HG02798 (cell line): Measurements from ENCODE around the gene SLC16A12.
A peak's percentile ranks its signal among the peaks of the same experiment; 100 is the strongest.
"Not testable (repeated sequence)": the region's sequence is repeated elsewhere in the genome, so short reads cannot be mapped to it uniquely, and the experiment has no call there.

ENCODE experiments used
- ATAC-seq: cut with Tn5 transposase; IDR thresholded peaks from one replicate; pipeline ENCODE4 v1.9.1; 2021; ENCODE audit warnings: mild to moderate bottlenecking; ENCODE audit not compliant: unreplicated experiment, poor library complexity

The SLC16A12 gene

DNA sequence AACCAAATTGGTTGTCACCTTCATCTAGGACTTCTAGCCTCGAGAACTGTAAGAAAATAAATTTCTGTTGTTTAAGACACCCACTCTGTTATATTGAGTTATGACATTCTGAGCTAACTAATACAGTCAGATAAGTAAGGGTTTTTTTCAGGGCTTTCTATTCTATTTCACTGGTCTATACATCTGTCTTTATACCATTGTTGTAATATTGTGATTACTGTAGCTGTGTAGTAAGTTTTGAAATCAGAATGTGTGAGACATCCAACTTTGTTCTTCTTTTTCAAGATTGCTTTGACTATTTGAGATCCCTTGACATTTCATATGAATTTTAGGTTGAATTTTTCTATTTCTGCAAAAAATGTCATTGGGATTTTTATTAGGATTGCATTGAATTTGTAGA is 135.4 kb downstream of the SLC16A12 start:
- ATAC-seq = no peak

GRCh38 chr10:89398003-89398749 is 137.2 kb downstream of the SLC16A12 start:
- no peak for ATAC-seq

GRCh38 chr10:89395141-89395540 is 140.3 kb downstream of the SLC16A12 start:
- no peak for ATAC-seq

DNA sequence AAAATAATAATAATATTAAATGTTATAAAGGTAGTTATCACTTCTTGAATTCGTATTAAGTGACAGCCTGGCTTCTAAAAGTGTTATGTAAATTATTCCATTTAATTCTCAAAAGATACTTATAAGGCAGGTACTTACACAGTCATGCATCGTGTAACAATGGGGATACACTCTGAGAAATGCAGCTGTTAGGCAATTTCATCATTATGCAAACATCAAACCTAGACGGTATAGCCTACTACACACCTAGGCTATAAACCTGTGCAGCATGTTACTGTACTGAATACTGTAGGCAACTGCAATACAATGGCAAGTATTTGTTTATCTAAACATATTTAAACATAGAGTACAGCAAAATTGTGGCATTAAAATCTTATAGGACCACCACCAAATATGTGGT is 141.5 kb downstream of the SLC16A12 start:
- ATAC-seq = no peak

GRCh38 chr10:89392974-89393373 is 142.4 kb downstream of the SLC16A12 start:
- peak; percentile 32 for ATAC-seq

- peak; percentile 86 for ATAC-seq
Observed at GRCh38 chr10:89391907-89392756, 143.3 kb downstream of the SLC16A12 start, which contains the start of gene IFIT1. IFIT1 (plus strand) TSS chr10:89392623; CDS start chr10:89392713, 90 bp downstream.

DNA sequence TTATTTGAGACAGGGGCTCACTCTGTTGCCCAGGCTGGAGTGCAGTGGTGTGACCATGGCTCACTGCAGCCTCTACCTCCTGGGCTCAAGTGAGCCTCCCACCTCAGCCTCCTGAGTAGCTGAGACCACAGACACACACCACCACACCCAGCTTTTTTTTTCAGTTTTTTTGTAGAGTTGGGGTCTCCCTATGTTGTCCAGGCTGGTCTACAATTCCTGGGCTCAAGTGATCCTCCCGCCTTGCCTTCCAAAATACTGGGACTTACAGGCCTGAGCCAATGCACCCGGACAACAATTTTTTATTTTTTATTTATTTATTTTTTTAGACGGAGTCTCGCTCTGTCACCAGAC is 144.2 kb downstream of the SLC16A12 start:
- ATAC-seq = not testable (repeated sequence)

- ATAC-seq = no peak
Observed at GRCh38 chr10:89390476-89391225, 144.7 kb downstream of the SLC16A12 start.

DNA sequence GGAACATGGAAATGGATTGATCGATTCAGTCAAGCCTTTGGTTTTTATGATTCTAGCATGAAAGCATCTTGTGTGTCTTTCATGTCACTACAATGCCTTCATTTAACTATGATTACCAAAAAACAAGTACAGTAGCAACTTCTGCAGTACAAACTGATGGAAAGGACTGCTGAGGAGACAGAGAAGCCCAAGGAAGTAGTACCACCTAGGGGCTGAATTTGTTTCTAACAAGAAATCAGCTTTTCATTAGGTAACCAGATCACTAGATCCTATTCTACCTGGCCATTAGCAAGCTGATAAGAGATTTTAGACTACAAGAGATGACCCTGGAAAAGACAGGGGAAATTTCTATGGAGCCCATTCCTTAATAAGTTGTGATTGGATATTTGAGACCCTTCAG is 146.1 kb downstream of the SLC16A12 start:
- ATAC-seq = no peak

DNA sequence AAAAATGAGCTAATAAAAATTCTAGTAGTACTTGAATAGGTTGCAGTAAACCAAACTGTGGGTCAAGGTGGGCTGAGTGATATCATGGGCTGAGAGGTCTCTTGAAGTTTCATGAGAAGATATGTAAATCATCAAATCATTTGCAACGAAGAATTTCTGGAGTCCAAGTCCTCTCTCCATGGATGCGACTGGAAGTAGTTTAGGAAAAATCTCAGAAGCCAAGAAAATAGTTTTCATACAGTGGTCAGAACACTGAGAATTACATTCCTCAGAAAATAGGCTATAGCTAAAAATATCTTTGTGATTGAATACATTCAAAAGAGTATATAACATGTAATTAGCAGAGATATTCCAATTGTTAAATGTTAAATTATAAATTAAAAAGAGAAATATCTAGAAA is 146.6 kb downstream of the SLC16A12 start:
- no peak for ATAC-seq

- no peak for ATAC-seq
Observed at GRCh38 chr10:89384474-89385340, 150.7 kb downstream of the SLC16A12 start.

- ATAC-seq = no peak
Observed at GRCh38 chr10:89382757-89383156, 152.6 kb downstream of the SLC16A12 start.
